ENCODE measurements around the gene YIPF3.

- TF ChIP-seq CTCF (IDR thresholded peaks at IDR 0.05) (no peak), EP300 (IDR thresholded peaks at IDR 0.05; ENCODE audit: low read depth) (no peak), POLR2A (IDR thresholded peaks at IDR 0.05) (no peak), POLR2AphosphoS5 (IDR thresholded peaks at IDR 0.05) (no peak)
Observed at GRCh38 chr6:43532201-43532600, 15.5 kb upstream of the YIPF3 start.
